ENCODE results near the gene FBXL7. TPM values are rescaled to one million over a fixed set of nuclear protein-coding genes. Genes with fewer than 3 reads are reported as not detected.

Gene FBXL7
- polyA plus RNA-seq, 1 donor from 2014 or later: 0.24 TPM

- Histone ChIP-seq H3F3A (ENCODE audit: insufficient read depth, low read length, poor library complexity, severe bottlenecking) (no peaks in the 10 kb centered on the region), H3K9me3 (ENCODE audit: low read length) (no peaks in the 10 kb centered on the region), H3K36me3 (ENCODE audit: insufficient read depth, low read length) (no peaks in the 10 kb centered on the region), H3K27me3 (ENCODE audit: insufficient read depth, low read depth, low read length) (no peaks in the 10 kb centered on the region), H2AFZ (ENCODE audit: low read depth, low read length) (no peak overlapping the region), H4K20me1 (ENCODE audit: insufficient read depth) (no peaks in the 10 kb centered on the region), H3K27ac (ENCODE audit: low read length) (no peak overlapping the region), H3K4me2 (ENCODE audit: low read length) (no peak overlapping the region), H3K79me2 (replicated peaks; ENCODE audit: insufficient read depth, low read length) (no peaks in the 10 kb centered on the region), H3K9ac (ENCODE audit: low read length) (no peak overlapping the region), H3K4me3 (ENCODE audit: low read length) (no peak overlapping the region), H3K9me2 (ENCODE audit: insufficient read depth, low read length) (no peaks in the 10 kb centered on the region)
- TF ChIP-seq EP300 (conservative IDR thresholded peaks at IDR 0.05; ENCODE audit: poor library complexity, severe bottlenecking) (no peak), REST (IDR thresholded peaks at IDR 0.05; ENCODE audit: borderline replicate concordance) (no peak), POLR2AphosphoS5 (IDR thresholded peaks at IDR 0.05) (no peak), CTCF (IDR thresholded peaks at IDR 0.05; ENCODE audit: poor library complexity, severe bottlenecking) (no peak), TAF1 (IDR thresholded peaks at IDR 0.05; ENCODE audit: low read depth) (no peak), MXI1 (conservative IDR thresholded peaks at IDR 0.05; ENCODE audit: poor library complexity, severe bottlenecking) (no peak), SMC3 (conservative IDR thresholded peaks at IDR 0.05; ENCODE audit: poor library complexity) (no peak), EZH2 (IDR thresholded peaks at IDR 0.05; ENCODE audit: borderline replicate concordance, insufficient read depth, low read length, poor library complexity, severe bottlenecking) (no peak), RAD21 (conservative IDR thresholded peaks at IDR 0.05) (no peak)
Measured at GRCh38 chr5:15763754-15764153, 263.8 kb downstream of the FBXL7 start.

GRCh38 chr5:15768936-15769335 is 269.0 kb downstream of the FBXL7 start:
- H4K20me1 ChIP-seq (ENCODE audit: insufficient read depth): no peaks in the 10 kb centered on the region

More at GRCh38 chr5:15768936-15769335, 269.0 kb downstream of the FBXL7 start:
- Histone ChIP-seq H3K27me3 (ENCODE audit: insufficient read depth, low read depth, low read length) (no peaks in the 10 kb centered on the region), H3K9me3 (ENCODE audit: low read length) (no peaks in the 10 kb centered on the region), H3F3A (ENCODE audit: insufficient read depth, low read length, poor library complexity, severe bottlenecking) (no peaks in the 10 kb centered on the region), H3K27ac (ENCODE audit: low read length) (no peak overlapping the region), H3K9me2 (ENCODE audit: insufficient read depth, low read length) (no peaks in the 10 kb centered on the region), H3K79me2 (replicated peaks; ENCODE audit: insufficient read depth, low read length) (no peaks in the 10 kb centered on the region), H2AFZ (ENCODE audit: low read depth, low read length) (no peak overlapping the region), H3K4me3 (ENCODE audit: low read length) (no peak overlapping the region), H3K9ac (ENCODE audit: low read length) (no peak overlapping the region), H3K4me2 (ENCODE audit: low read length) (no peak overlapping the region), H3K36me3 (ENCODE audit: insufficient read depth, low read length) (no peaks in the 10 kb centered on the region)
- TF ChIP-seq EZH2 (IDR thresholded peaks at IDR 0.05; ENCODE audit: borderline replicate concordance, insufficient read depth, low read length, poor library complexity, severe bottlenecking) (no peak), MXI1 (conservative IDR thresholded peaks at IDR 0.05; ENCODE audit: poor library complexity, severe bottlenecking) (no peak), POLR2AphosphoS5 (IDR thresholded peaks at IDR 0.05) (no peak), TAF1 (IDR thresholded peaks at IDR 0.05; ENCODE audit: low read depth) (no peak), CTCF (IDR thresholded peaks at IDR 0.05; ENCODE audit: poor library complexity, severe bottlenecking) (no peak), RAD21 (conservative IDR thresholded peaks at IDR 0.05) (no peak), SMC3 (conservative IDR thresholded peaks at IDR 0.05; ENCODE audit: poor library complexity) (no peak), REST (IDR thresholded peaks at IDR 0.05; ENCODE audit: borderline replicate concordance) (no peak), EP300 (conservative IDR thresholded peaks at IDR 0.05; ENCODE audit: poor library complexity, severe bottlenecking) (no peak)
